HEK293T (cell line): ENCODE measurements around the gene FAM78A.

ENCODE experiments used
- ARNT ChIP-seq: fragments of 450-650 bp; IDR thresholded peaks from 2 replicates; pipeline ENCODE4 v1.6.1; 2017; ENCODE audit warnings: mild to moderate bottlenecking
- FOXA1 ChIP-seq: fragments of 450-650 bp; IDR thresholded peaks from 2 replicates; pipeline ENCODE4 v1.6.1; 2016; ENCODE audit warnings: mild to moderate bottlenecking
- FOXK2 ChIP-seq: fragments of 450-650 bp; IDR thresholded peaks from 2 replicates; pipeline ENCODE4 v1.6.1; 2016; ENCODE audit warnings: mild to moderate bottlenecking
- FOXM1 ChIP-seq: fragments of 450-650 bp; IDR thresholded peaks from 2 replicates; pipeline ENCODE4 v1.6.1; 2017; ENCODE audit warnings: mild to moderate bottlenecking, borderline replicate concordance
- HDGF ChIP-seq: fragments of 450-650 bp; IDR thresholded peaks from 2 replicates; pipeline ENCODE4 v1.6.1; 2017; ENCODE audit warnings: antibody characterized with exemption, borderline replicate concordance
- L3MBTL2 ChIP-seq: fragments of 450-650 bp; conservative IDR thresholded peaks from 2 replicates; pipeline ENCODE4 v1.6.1; 2016; ENCODE audit warnings: mild to moderate bottlenecking
- LEF1 ChIP-seq: fragments of 450-650 bp; IDR thresholded peaks from 2 replicates; pipeline ENCODE4 v1.6.1; 2017; ENCODE audit warnings: mild to moderate bottlenecking, borderline replicate concordance
- PKNOX1 ChIP-seq: fragments of 450-650 bp; IDR thresholded peaks from 2 replicates; pipeline ENCODE4 v1.6.1; 2016
- SP1 ChIP-seq: fragments of 450-650 bp; IDR thresholded peaks from 2 replicates; pipeline ENCODE4 v1.6.1; 2017
- TARDBP ChIP-seq: fragments of 450-650 bp; IDR thresholded peaks from 2 replicates; pipeline ENCODE4 v1.6.1; 2016

DNA sequence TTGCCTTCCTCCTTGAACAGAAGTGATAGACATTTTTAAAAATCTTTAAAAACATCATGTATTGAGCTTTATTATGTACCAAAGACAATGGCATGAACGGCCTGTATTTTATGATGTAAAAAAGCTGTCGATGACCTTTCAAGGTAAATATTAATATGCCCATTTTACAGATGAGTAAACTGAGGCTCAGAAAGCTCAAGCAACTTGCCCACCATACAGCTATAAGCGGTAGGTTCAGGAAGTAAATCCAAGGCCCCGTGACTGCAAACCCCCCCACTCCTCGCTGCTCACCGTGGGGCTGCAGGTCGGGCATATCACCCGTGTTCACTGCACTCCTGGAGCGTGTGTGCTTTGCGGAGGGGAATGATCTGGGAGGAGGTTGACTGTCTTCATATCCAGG, 16.6 kb upstream of the FAM78A start:
- TF ChIP-seq FOXK2 = no peak
- TF ChIP-seq SP1 = no peak
- no peak for TF ChIP-seq L3MBTL2
- TF ChIP-seq TARDBP = no peak
- TF ChIP-seq ARNT = no peak
- no peak for TF ChIP-seq PKNOX1
- no peak for TF ChIP-seq FOXM1
- no peak for TF ChIP-seq HDGF
- no peak for TF ChIP-seq FOXA1
- TF ChIP-seq LEF1 = no peak
